Measurements from ENCODE around the gene DYNLRB1.
"Not testable (repeated sequence)": the region's sequence is repeated elsewhere in the genome, so short reads cannot be mapped to it uniquely, and the experiment has no call there.

The DYNLRB1 gene

GRCh38 chr20:34511891-34512265, 4.3 kb upstream of the DYNLRB1 start:
- no peaks in the 10 kb centered on the region for H3K9me3 ChIP-seq (ENCODE audit: control insufficient read depth in 1 of 2, low read length in 2 of 2)
- H3K9ac ChIP-seq (ENCODE audit: low read depth in 1 of 2, low read length in 2 of 2): no peak overlapping the region
- H3K27me3 ChIP-seq (ENCODE audit: control insufficient read depth in 1 of 2, insufficient read depth in 2 of 2, low read length in 2 of 2): no peaks in the 10 kb centered on the region
- H3K4me3 ChIP-seq (ENCODE audit: low read depth in 1 of 2, low read length in 2 of 2): no peak overlapping the region
- peaks cover 12 to 20% of the 10 kb centered on the region in 2 donors for H3K4me1 ChIP-seq (ENCODE audit: control insufficient read depth in 1 of 2, insufficient read depth in 2 of 2, low read length in 2 of 2)
- peaks cover 7 to 19% of the 10 kb centered on the region in 2 donors for H3K36me3 ChIP-seq (ENCODE audit: control insufficient read depth in 1 of 2, insufficient read depth in 2 of 2, low read length in 2 of 2)
- no peak overlapping the region for H3K27ac ChIP-seq (ENCODE audit: low read depth, low read length)

- Histone ChIP-seq H3K36me3 (ENCODE audit: control insufficient read depth in 1 of 2, insufficient read depth in 2 of 2, low read length in 2 of 2) (peaks cover 7 to 19% of the 10 kb centered on the region in 2 donors), H3K27me3 (ENCODE audit: control insufficient read depth in 1 of 2, insufficient read depth in 2 of 2, low read length in 2 of 2) (no peaks in the 10 kb centered on the region), H3K27ac (ENCODE audit: low read depth, low read length) (no peak overlapping the region), H3K4me1 (ENCODE audit: control insufficient read depth in 1 of 2, insufficient read depth in 2 of 2, low read length in 2 of 2) (peaks cover 12 to 24% of the 10 kb centered on the region in 2 donors), H3K9ac (ENCODE audit: low read depth in 1 of 2, low read length in 2 of 2) (no peak overlapping the region), H3K4me3 (ENCODE audit: low read depth in 1 of 2, low read length in 2 of 2) (no peak overlapping the region), H3K9me3 (ENCODE audit: control insufficient read depth in 1 of 2, low read length in 2 of 2) (no peaks in the 10 kb centered on the region)
Observed at GRCh38 chr20:34512266-34512954, 3.8 kb upstream of the DYNLRB1 start.

- H3K9ac ChIP-seq (ENCODE audit: low read depth in 1 of 2, low read length in 2 of 2): no peak overlapping the region
- no peaks in the 10 kb centered on the region for H3K27me3 ChIP-seq (ENCODE audit: control insufficient read depth in 1 of 2, insufficient read depth in 2 of 2, low read length in 2 of 2)
- H3K36me3 ChIP-seq (ENCODE audit: control insufficient read depth in 1 of 2, insufficient read depth in 2 of 2, low read length in 2 of 2): peaks cover 4 to 14% of the 10 kb centered on the region in 2 donors
- H3K4me3 ChIP-seq (ENCODE audit: low read depth in 1 of 2, low read length in 2 of 2): no peak overlapping the region
- H3K9me3 ChIP-seq (ENCODE audit: control insufficient read depth in 1 of 2, low read length in 2 of 2): no peaks in the 10 kb centered on the region
- no peak overlapping the region for H3K27ac ChIP-seq (ENCODE audit: low read depth, low read length)
- peaks cover 12 to 24% of the 10 kb centered on the region in 2 donors for H3K4me1 ChIP-seq (ENCODE audit: control insufficient read depth in 1 of 2, insufficient read depth in 2 of 2, low read length in 2 of 2)
Observed at GRCh38 chr20:34512955-34513419, 3.2 kb upstream of the DYNLRB1 start.

- not testable (repeated sequence) for H3K27ac ChIP-seq (ENCODE audit: low read depth, low read length); H3K9ac ChIP-seq (ENCODE audit: low read depth in 1 of 2, low read length in 2 of 2); H3K4me3 ChIP-seq (ENCODE audit: low read depth in 1 of 2, low read length in 2 of 2); H3K27me3 ChIP-seq (ENCODE audit: control insufficient read depth in 1 of 2, insufficient read depth in 2 of 2, low read length in 2 of 2); H3K9me3 ChIP-seq (ENCODE audit: control insufficient read depth in 1 of 2, low read length in 2 of 2); H3K36me3 ChIP-seq (ENCODE audit: control insufficient read depth in 1 of 2, insufficient read depth in 2 of 2, low read length in 2 of 2)
- peaks cover 12 to 24% of the 10 kb centered on the region in 2 donors for H3K4me1 ChIP-seq (ENCODE audit: control insufficient read depth in 1 of 2, insufficient read depth in 2 of 2, low read length in 2 of 2)
Observed at GRCh38 chr20:34514034-34514433, 2.2 kb upstream of the DYNLRB1 start.

- Histone ChIP-seq H3K4me3 (ENCODE audit: low read depth in 1 of 2, low read length in 2 of 2) (peak overlapping the region; percentile 91 to 93), H3K9me3 (ENCODE audit: control insufficient read depth in 1 of 2, low read length in 2 of 2) (no peaks in the 10 kb centered on the region), H3K36me3 (ENCODE audit: control insufficient read depth in 1 of 2, insufficient read depth in 2 of 2, low read length in 2 of 2) (no peaks in the 10 kb centered on the region), H3K27ac (ENCODE audit: low read depth, low read length) (peak overlapping the region; percentile 23), H3K27me3 (ENCODE audit: control insufficient read depth in 1 of 2, insufficient read depth in 2 of 2, low read length in 2 of 2) (no peaks in the 10 kb centered on the region), H3K4me1 (ENCODE audit: control insufficient read depth in 1 of 2, insufficient read depth in 2 of 2, low read length in 2 of 2) (peaks cover 12 to 24% of the 10 kb centered on the region in 2 donors), H3K9ac (ENCODE audit: low read depth in 1 of 2, low read length in 2 of 2) (peak overlapping the region; percentile 91 to 96)
Observed at GRCh38 chr20:34514897-34515483, 1.2 kb upstream of the DYNLRB1 start.

GRCh38 chr20:34515484-34516246, 557 bp upstream of the DYNLRB1 start:
- Histone ChIP-seq H3K9me3 (ENCODE audit: control insufficient read depth in 1 of 2, low read length in 2 of 2) (no peaks in the 10 kb centered on the region), H3K36me3 (ENCODE audit: control insufficient read depth in 1 of 2, insufficient read depth in 2 of 2, low read length in 2 of 2) (peaks cover 0 to 3% of the 10 kb centered on the region in 2 donors), H3K4me1 (ENCODE audit: control insufficient read depth in 1 of 2, insufficient read depth in 2 of 2, low read length in 2 of 2) (peaks cover 12 to 24% of the 10 kb centered on the region in 2 donors), H3K9ac (ENCODE audit: low read depth in 1 of 2, low read length in 2 of 2) (peak overlapping the region; percentile 91 to 96), H3K27me3 (ENCODE audit: control insufficient read depth in 1 of 2, insufficient read depth in 2 of 2, low read length in 2 of 2) (no peaks in the 10 kb centered on the region), H3K27ac (ENCODE audit: low read depth, low read length) (peak overlapping the region; percentile 96), H3K4me3 (ENCODE audit: low read depth in 1 of 2, low read length in 2 of 2) (peak overlapping the region; percentile 91 to 93)

- Histone ChIP-seq H3K4me1 (ENCODE audit: control insufficient read depth in 1 of 2, insufficient read depth in 2 of 2, low read length in 2 of 2) (peaks cover 15 to 24% of the 10 kb centered on the region in 2 donors), H3K9ac (ENCODE audit: low read depth in 1 of 2, low read length in 2 of 2) (peak overlapping the region; percentile 91 to 96), H3K27ac (ENCODE audit: low read depth, low read length) (peak overlapping the region; percentile 96), H3K9me3 (ENCODE audit: control insufficient read depth in 1 of 2, low read length in 2 of 2) (no peaks in the 10 kb centered on the region), H3K27me3 (ENCODE audit: control insufficient read depth in 1 of 2, insufficient read depth in 2 of 2, low read length in 2 of 2) (no peaks in the 10 kb centered on the region), H3K36me3 (ENCODE audit: control insufficient read depth in 1 of 2, insufficient read depth in 2 of 2, low read length in 2 of 2) (peaks cover 0 to 3% of the 10 kb centered on the region in 2 donors), H3K4me3 (ENCODE audit: low read depth in 1 of 2, low read length in 2 of 2) (peak overlapping the region; percentile 91 to 93)
Observed at GRCh38 chr20:34517114-34517505, 888 bp downstream of the DYNLRB1 start.

GRCh38 chr20:34518863-34519262, 2.6 kb downstream of the DYNLRB1 start:
- H3K36me3 ChIP-seq (ENCODE audit: control insufficient read depth in 1 of 2, insufficient read depth in 2 of 2, low read length in 2 of 2); H3K27ac ChIP-seq (ENCODE audit: low read depth, low read length); H3K27me3 ChIP-seq (ENCODE audit: control insufficient read depth in 1 of 2, insufficient read depth in 2 of 2, low read length in 2 of 2); H3K9ac ChIP-seq (ENCODE audit: low read depth in 1 of 2, low read length in 2 of 2); H3K4me3 ChIP-seq (ENCODE audit: low read depth in 1 of 2, low read length in 2 of 2); H3K9me3 ChIP-seq (ENCODE audit: control insufficient read depth in 1 of 2, low read length in 2 of 2): not testable (repeated sequence)
- H3K4me1 ChIP-seq (ENCODE audit: control insufficient read depth in 1 of 2, insufficient read depth in 2 of 2, low read length in 2 of 2): peaks cover 27 to 30% of the 10 kb centered on the region in 2 donors

- not testable (repeated sequence) for H3K27me3 ChIP-seq (ENCODE audit: control insufficient read depth in 1 of 2, insufficient read depth in 2 of 2, low read length in 2 of 2); H3K9ac ChIP-seq (ENCODE audit: low read depth in 1 of 2, low read length in 2 of 2); H3K9me3 ChIP-seq (ENCODE audit: control insufficient read depth in 1 of 2, low read length in 2 of 2); H3K36me3 ChIP-seq (ENCODE audit: control insufficient read depth in 1 of 2, insufficient read depth in 2 of 2, low read length in 2 of 2); H3K27ac ChIP-seq (ENCODE audit: low read depth, low read length); H3K4me3 ChIP-seq (ENCODE audit: low read depth in 1 of 2, low read length in 2 of 2)
- H3K4me1 ChIP-seq (ENCODE audit: control insufficient read depth in 1 of 2, insufficient read depth in 2 of 2, low read length in 2 of 2): peaks cover 20 to 23% of the 10 kb centered on the region in 2 donors
Observed at GRCh38 chr20:34519841-34520240, 3.6 kb downstream of the DYNLRB1 start.
